ENCODE data around the gene CSNK2A3.

- no peak for TF ChIP-seq JUNB (IDR thresholded peaks at IDR 0.05)
- TF ChIP-seq POLR2A (IDR thresholded peaks at IDR 0.05; ENCODE audit: low read depth, low read length) = no peak
- TF ChIP-seq POLR2AphosphoS2 (IDR thresholded peaks at IDR 0.05; ENCODE audit: low read depth, low read length) = no peak
- no peak for TF ChIP-seq EP300 (IDR thresholded peaks at IDR 0.05; ENCODE audit: borderline replicate concordance in 1 of 2, control insufficient read depth in 1 of 2, low read depth in 2 of 2, low read length in 2 of 2)
Observed at GRCh38 chr11:11394241-11394640, 41.2 kb upstream of the CSNK2A3 start.

Data from GM12878 (cell line).